K562 (cell line): ENCODE data around the gene ARHGAP10. TPM values are rescaled to one million over a fixed set of nuclear protein-coding genes. Genes with fewer than 3 reads are reported as not detected.

Experiments
- EGR1 ChIP-seq: fragments of 450-650 bp; conservative IDR thresholded peaks from 2 replicates; pipeline ENCODE4 v1.6.1; 2017; ENCODE audit warnings: mild to moderate bottlenecking
- HDAC8 ChIP-seq: fragments of 450-650 bp; IDR thresholded peaks from 2 replicates; pipeline ENCODE4 v1.6.1; 2016; ENCODE audit warnings: mild to moderate bottlenecking, missing genetic modification characterization, moderate library complexity, missing compliant biosample characterization
- HNRNPUL1 ChIP-seq: fragments of 200-400 bp; formaldehyde crosslinking; IDR thresholded peaks from 2 replicates; pipeline ENCODE4 v1.6.1; 2017; ENCODE audit warnings: low read length
- LARP7 ChIP-seq: fragments of 450-650 bp; IDR thresholded peaks from 2 replicates; pipeline ENCODE4 v1.6.1; 2016
- PCBP1 ChIP-seq: fragments of 200-400 bp; formaldehyde crosslinking; IDR thresholded peaks from 2 replicates; pipeline ENCODE4 v1.6.1; 2018; ENCODE audit warnings: mild to moderate bottlenecking, low read depth, low read length; ENCODE audit not compliant: poor library complexity, severe bottlenecking
- POLR3A ChIP-seq: IDR thresholded peaks from 2 replicates; pipeline ENCODE4 v1.6.1; 2011; ENCODE audit warnings: borderline replicate concordance, mild to moderate bottlenecking, moderate library complexity; ENCODE audit not compliant: insufficient read length, insufficient read depth; ENCODE audit errors: extremely low read depth
- RBM17 ChIP-seq: fragments of 200-400 bp; formaldehyde crosslinking; IDR thresholded peaks from 2 replicates; pipeline ENCODE4 v1.6.1; 2017; ENCODE audit warnings: low read depth, mild to moderate bottlenecking, low read length, borderline replicate concordance
- SNAPC5 ChIP-seq: fragments of 250-450 bp; sonication (Bioruptor Pico); IDR thresholded peaks from 2 replicates; pipeline ENCODE4 v1.8.0; 2021; ENCODE audit warnings: moderate library complexity, mild to moderate bottlenecking, inconsistent platforms
- WHSC1 ChIP-seq: IDR thresholded peaks from one replicate; pipeline ENCODE4 v1.6.1; 2012; ENCODE audit warnings: low read length, control low read depth, inconsistent platforms
- ZBTB26 ChIP-seq: fragments of 450-650 bp; formaldehyde crosslinking; IDR thresholded peaks from 2 replicates; pipeline ENCODE4 v1.4.0; 2022; ENCODE audit warnings: missing genetic modification characterization
- ZNF583 ChIP-seq: fragments of 250-450 bp; sonication (Bioruptor Pico); IDR thresholded peaks from 2 replicates; pipeline ENCODE4 v1.4.0; 2020
- polyA plus RNA-seq, 8 experiments: library from polyadenylated mRNA; depleted of rRNA in 4 of 8; stranded (reverse) in 5 of 8; unstranded in 3 of 8; fragments of >200 nt; fragmentation: Nextera tagmentation in 2 of 8; fragmentation: Illumina TruSeq in 1 of 8; extraction: Ambion mirVana in 2 of 8; extraction: Trizol in 1 of 8; gene quantifications; 2 replicates each; pipeline versions ENCODE4 v1.2.1 to v1.2.3, GENCODE V29; 2011 to 2014; ENCODE audit warnings: inconsistent platforms in 1 of 8, missing spikeins in 1 of 8
- total RNA-seq, 7 experiments: library from RNA; depleted of rRNA in 6 of 7; stranded (reverse); fragments of >200 nt in 6 of 7; fragmentation: Illumina TruSeq in 2 of 7; extraction: Trizol in 2 of 7; gene quantifications; 2 replicates each; pipeline versions ENCODE4 v1.2.1 to v1.2.3, GENCODE V29; 2011 to 2021; ENCODE audit warnings: low replicate concordance in 1 of 7
- TF ChIP-seq, protein P1 (sequence below): fragments of 450-650 bp; IDR thresholded peaks from 2 replicates; pipeline ENCODE4 v1.6.1; 2016; ENCODE audit warnings: mild to moderate bottlenecking, moderate library complexity

Gene ARHGAP10
- total and polyA plus RNA-seq, 9 of the 15 experiments (the other 6 are each of a cell fraction or from before 2014, with no cell fraction given), result 0.03 to 0.22 (median 0.06) TPM; not detected in 3

- TF ChIP-seq, protein P1, sequence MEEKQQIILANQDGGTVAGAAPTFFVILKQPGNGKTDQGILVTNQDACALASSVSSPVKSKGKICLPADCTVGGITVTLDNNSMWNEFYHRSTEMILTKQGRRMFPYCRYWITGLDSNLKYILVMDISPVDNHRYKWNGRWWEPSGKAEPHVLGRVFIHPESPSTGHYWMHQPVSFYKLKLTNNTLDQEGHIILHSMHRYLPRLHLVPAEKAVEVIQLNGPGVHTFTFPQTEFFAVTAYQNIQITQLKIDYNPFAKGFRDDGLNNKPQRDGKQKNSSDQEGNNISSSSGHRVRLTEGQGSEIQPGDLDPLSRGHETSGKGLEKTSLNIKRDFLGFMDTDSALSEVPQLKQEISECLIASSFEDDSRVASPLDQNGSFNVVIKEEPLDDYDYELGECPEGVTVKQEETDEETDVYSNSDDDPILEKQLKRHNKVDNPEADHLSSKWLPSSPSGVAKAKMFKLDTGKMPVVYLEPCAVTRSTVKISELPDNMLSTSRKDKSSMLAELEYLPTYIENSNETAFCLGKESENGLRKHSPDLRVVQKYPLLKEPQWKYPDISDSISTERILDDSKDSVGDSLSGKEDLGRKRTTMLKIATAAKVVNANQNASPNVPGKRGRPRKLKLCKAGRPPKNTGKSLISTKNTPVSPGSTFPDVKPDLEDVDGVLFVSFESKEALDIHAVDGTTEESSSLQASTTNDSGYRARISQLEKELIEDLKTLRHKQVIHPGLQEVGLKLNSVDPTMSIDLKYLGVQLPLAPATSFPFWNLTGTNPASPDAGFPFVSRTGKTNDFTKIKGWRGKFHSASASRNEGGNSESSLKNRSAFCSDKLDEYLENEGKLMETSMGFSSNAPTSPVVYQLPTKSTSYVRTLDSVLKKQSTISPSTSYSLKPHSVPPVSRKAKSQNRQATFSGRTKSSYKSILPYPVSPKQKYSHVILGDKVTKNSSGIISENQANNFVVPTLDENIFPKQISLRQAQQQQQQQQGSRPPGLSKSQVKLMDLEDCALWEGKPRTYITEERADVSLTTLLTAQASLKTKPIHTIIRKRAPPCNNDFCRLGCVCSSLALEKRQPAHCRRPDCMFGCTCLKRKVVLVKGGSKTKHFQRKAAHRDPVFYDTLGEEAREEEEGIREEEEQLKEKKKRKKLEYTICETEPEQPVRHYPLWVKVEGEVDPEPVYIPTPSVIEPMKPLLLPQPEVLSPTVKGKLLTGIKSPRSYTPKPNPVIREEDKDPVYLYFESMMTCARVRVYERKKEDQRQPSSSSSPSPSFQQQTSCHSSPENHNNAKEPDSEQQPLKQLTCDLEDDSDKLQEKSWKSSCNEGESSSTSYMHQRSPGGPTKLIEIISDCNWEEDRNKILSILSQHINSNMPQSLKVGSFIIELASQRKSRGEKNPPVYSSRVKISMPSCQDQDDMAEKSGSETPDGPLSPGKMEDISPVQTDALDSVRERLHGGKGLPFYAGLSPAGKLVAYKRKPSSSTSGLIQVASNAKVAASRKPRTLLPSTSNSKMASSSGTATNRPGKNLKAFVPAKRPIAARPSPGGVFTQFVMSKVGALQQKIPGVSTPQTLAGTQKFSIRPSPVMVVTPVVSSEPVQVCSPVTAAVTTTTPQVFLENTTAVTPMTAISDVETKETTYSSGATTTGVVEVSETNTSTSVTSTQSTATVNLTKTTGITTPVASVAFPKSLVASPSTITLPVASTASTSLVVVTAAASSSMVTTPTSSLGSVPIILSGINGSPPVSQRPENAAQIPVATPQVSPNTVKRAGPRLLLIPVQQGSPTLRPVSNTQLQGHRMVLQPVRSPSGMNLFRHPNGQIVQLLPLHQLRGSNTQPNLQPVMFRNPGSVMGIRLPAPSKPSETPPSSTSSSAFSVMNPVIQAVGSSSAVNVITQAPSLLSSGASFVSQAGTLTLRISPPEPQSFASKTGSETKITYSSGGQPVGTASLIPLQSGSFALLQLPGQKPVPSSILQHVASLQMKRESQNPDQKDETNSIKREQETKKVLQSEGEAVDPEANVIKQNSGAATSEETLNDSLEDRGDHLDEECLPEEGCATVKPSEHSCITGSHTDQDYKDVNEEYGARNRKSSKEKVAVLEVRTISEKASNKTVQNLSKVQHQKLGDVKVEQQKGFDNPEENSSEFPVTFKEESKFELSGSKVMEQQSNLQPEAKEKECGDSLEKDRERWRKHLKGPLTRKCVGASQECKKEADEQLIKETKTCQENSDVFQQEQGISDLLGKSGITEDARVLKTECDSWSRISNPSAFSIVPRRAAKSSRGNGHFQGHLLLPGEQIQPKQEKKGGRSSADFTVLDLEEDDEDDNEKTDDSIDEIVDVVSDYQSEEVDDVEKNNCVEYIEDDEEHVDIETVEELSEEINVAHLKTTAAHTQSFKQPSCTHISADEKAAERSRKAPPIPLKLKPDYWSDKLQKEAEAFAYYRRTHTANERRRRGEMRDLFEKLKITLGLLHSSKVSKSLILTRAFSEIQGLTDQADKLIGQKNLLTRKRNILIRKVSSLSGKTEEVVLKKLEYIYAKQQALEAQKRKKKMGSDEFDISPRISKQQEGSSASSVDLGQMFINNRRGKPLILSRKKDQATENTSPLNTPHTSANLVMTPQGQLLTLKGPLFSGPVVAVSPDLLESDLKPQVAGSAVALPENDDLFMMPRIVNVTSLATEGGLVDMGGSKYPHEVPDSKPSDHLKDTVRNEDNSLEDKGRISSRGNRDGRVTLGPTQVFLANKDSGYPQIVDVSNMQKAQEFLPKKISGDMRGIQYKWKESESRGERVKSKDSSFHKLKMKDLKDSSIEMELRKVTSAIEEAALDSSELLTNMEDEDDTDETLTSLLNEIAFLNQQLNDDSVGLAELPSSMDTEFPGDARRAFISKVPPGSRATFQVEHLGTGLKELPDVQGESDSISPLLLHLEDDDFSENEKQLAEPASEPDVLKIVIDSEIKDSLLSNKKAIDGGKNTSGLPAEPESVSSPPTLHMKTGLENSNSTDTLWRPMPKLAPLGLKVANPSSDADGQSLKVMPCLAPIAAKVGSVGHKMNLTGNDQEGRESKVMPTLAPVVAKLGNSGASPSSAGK, result no peak
- TF ChIP-seq ZBTB26 (CRISPR knock-in tag), result no peak
- TF ChIP-seq WHSC1, result no peak
- no peak for TF ChIP-seq HNRNPUL1
- no peak for TF ChIP-seq HDAC8 (tag)
- no peak for TF ChIP-seq EGR1
- TF ChIP-seq RBM17, result no peak
- TF ChIP-seq ZNF583, result no peak
- no peak for TF ChIP-seq PCBP1
- TF ChIP-seq LARP7, result no peak
- TF ChIP-seq SNAPC5 (CRISPR knock-in tag), result no peak
- no peak for TF ChIP-seq POLR3A
These were observed 114.6 kb downstream of the ARHGAP10 start (continued) for GRCh38 chr4:147846318-147847155.
